Hematopoietic multipotent progenitor cell treated with erythropoietin and hydrocortisone succinate and interleukin-3 and kit ligand, for 17 days (in vitro differentiated cells): ENCODE results near the gene CALD1.

Source experiments
- DNase-seq: peaks from one replicate; pipeline ENCODE4 v3.0.0-alpha.2; 2015; ENCODE audit warnings: low spot score

CALD1 gene

DNA sequence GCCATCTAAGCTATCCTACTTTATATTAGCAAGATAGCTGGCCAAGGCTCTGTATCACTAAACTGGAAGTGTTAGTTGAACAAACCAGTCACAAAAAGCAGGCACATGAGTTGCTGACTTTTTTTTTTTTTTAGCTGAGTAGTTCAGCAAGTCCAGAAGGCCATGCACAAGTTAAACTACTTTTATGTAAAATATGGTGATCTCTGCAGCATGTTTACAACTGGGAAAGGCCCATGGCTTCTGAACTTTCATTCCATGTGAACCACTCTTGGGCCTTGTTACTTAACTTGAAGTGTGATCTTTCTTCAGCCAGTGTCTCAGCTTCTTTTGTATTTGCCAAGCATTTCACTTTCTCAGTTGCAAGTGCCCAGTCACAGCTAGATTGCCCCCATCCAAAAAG lies 78.5 kb downstream of the CALD1 start:
- DNase-seq = no peak

DNA sequence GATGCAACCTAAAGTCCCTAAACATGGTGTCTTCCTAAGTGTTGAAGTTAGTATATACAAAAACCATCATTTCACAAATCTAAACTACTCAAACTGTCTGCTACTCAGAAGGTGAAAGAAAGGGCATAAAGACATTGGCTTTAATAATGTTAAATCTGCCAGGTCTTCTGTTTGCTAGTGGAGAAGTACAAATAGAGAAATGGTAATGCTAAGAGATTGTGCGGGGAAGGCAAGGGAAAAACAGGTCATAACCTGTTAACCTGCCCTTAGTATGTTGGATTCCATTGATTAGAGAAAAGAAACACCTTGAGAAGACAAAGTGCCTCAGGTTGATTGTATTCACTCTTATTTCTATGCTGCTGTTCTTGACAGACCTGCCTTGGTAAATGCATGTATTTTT lies 80.3 kb downstream of the CALD1 start:
- no peak for DNase-seq

DNA sequence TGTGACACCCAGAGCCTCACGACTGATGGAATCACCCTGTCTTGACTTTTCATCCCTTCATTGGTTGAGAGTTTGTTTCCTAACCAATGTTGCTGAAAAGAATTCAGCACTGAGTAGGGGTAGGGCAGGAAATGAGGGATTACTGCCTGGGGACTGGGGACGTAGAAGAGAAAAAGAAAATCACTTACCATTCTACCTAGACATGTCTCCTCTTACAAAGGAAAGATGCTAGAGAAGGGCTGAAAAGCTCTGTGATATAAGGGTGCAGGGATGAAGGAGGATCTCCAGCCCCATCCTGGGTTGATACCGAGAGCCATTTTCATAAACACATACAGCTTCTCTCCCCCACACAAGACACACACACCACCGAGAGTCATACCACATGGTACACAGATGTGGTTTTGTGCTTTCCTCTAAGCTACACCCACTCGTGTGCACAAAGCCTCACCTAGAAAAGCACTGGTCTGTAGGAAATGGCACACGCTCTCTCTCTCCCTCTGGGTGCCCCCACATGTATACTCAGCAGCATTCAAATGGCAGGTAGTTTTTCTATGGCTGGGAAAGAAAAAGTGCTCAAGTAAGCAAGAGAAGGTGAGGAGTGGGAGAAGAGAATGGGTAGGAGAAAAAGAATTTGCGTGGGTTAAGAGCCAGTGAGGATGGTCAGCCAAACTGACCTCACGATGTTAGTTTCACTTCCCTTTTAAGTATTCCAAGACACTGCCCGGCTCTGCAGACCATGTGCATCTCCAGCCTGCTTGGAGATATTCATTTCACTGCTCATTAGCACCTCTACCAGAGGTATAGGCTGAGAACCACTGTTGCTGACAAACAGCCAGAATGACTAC lies 85.8 kb downstream of the CALD1 start:
- no peak for DNase-seq

DNA sequence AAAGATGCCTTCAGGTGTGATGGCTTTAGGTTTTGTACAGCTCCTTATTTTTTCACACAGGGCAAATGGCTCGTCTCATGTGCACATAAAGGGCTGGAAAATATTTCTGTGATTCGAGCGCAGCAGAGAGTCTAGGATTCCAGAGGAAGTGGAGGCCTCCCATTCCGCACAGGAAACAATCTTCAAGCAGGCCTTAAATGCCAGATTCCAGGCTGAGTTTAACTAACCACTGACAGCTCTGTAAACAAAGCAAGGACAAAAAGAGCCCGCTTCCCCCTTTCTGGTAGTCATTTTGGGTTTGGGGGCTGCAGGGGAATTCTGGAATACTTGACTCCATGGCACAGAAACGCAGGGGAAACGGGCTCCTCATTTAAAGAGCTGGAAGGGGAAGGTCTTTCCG lies 87.2 kb downstream of the CALD1 start:
- no peak for DNase-seq

DNA sequence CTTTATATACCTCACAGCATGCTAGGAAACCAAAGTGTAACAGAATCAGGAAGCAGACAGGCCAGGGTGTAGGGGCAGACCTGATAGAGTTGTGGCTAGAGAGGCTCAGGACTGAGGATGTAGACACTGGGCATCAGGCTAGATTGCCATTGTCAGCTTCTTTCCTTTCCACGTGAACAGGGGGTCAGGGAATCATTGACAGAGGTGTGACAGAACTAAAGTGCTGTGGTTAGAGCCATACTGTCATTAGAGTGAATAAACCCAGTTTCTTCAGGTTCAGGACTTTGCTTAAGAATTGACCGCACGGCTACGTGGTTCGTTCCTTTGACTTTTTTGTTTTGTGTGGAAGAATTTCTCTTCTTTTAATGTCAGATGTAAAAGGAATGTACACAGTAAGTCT lies 90.7 kb downstream of the CALD1 start:
- DNase-seq = no peak

DNA sequence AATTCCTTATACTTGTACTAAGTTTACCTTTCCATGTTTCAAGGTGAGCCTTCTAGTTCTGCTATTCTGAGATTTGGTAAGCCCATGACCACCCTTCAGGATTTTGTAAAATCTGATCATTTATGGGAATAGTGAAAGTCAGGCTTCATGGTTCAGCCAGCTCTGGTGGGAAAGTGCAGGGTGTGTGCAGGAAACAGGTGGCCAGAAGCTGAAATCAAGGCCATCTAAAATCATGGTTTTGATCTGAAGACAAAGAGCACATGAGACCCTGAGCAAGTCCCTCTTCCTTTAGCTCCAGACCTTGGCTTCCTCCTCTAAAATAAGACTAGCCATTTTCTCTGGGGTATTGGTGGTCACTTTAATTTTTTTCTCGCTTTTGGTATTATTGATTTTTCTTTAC lies 91.3 kb downstream of the CALD1 start:
- DNase-seq = no peak

DNA sequence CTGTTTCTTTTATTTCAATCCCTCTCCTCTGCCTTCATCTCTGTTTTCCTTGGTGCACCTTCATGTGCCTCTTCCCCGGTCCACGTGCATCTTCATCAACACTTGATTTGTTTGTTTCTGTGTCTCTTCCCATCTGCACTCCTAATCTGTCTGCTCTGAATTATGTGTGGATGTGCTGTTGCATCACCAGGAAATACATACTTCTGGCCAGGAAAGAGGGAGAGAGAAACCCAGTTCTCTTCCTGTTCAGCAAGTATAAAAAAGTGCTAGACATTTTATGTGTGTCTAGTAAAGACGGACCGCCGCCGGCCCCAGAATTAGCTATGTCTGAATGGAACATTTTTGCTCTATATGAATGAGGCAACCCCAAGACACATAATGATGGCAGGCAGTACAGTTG lies 93.8 kb downstream of the CALD1 start:
- DNase-seq = no peak

DNA sequence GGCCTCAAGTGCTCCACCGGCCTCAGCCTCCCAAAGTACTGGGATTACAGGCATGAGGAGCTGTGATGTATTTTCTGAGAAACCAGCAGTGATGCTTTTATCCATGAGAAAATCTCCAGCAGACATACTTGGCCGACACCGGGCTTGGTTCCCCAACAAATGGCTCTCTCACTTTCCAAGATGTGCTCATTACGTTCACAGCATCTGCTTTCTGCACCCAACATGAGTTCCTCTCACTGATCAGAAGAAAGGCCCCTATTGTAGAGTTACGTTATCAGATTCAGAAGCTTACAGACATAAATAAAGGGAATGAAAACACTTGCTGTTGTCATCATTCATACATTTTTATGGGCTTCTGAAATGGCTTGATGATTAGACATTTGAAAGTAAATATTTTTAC lies 95.0 kb downstream of the CALD1 start:
- no peak for DNase-seq

DNA sequence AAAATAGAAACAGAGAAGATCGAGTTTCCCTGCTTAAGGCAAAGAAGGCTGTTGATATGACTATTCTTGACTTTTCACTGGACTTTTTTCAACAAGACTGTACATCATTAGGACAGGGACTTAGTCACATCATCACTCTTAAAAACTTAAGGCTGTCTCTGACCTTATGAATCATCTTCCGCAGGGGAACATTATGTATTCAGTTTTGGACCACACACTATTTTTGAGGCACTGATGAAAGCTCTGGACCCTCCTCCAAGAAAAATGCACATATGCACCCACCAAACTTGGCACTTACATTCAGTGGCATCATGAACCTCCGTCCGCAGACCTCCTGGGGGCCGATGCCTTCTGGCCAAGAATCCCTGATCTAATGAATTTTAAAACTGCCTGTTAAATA lies 96.4 kb downstream of the CALD1 start:
- DNase-seq = no peak

DNA sequence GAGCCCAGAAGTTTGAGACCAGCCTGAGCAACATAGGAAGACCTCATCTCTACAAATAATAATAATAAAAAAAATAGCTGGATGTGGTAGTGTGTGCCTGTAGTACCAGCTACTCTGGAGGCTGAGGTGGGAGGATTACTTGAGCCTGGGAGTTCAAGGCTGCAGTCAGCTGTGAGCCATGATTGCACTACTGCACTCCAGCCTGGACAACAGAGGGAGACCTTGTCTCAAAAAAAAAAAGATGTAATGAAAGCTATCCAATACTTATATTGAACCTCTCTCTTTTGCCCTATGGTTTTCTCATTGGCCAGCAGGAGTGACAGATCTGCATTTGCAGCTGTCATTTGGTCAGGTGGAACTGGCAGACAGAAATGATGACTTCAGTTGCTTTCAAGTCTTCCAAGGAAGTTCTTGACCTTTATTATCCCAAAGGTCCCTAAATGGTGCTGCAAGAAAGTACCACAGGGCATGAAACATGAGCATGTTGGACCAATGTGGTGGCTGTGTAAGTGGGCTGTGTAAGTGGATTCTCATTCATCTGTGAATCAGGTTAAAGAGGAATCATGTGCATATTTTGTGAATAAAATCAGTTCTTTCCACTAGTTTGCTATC lies 99.4 kb downstream of the CALD1 start:
- no peak for DNase-seq

DNA sequence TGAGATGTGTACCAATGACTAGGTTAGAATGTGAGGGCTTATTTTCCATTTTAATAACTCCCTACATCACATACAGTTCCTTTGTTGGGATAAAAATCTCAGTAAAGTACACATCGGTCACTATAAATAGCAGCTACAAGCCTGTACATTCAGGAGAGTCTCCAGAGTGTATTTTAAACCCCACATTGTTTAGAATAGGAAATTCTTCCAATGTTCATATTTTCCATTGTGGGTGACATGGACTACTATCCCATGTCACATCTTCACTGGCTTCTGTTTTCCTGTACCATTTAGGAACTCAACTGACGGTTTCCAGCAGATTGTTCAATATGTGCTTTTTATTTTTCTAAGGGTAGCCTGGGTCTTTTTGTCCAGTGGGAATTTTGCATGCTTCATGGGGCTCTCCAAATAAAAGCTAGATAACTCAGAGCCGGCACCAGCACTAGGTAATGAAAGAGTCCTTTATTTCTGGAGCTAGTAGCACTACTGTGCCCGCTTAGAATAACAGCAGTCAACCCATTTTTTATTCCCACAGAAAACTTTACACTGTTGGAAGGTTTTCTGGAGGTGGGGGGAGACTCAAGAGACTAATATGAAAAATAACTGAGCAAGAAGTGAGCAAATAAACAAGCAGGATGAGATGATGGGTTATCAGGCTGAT lies 100.5 kb downstream of the CALD1 start:
- DNase-seq = no peak

DNA sequence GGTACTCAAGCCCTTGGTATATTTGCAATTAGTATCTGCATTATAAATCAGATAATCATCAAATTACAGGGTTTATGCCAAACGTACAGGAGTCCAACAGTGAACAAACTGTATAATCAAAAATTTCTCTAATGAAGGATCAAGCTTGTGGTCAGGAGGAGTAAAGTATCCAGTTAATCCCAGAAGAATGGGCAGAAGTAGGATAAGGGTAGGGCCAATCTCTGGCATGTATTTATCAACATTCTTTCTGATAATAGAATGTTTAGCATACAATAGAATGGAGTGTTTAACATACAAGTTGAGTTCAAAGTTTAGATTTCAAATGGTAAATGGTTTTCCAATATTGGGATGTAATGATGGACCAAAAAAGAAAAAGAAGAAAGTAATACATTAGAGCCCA lies 103.0 kb downstream of the CALD1 start:
- no peak for DNase-seq

DNA sequence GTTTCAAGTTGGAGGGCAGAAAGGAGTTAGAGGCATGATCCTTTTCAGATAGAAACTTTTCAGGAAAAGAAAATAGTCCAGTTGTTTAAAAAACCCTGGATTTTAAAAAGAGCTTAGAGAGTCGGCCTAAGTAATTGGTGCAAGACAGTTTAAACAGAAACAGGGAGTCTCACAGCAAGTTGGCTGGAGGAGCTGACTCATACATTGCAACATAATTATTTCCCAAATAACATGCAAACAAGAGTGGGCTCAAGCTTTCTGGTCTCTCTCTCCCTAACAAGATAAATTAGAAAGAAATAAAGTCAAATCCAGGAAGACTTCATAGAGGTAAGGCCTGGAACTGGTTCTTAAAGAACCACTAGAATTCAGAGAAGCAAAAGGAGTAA lies 106.5 kb downstream of the CALD1 start:
- DNase-seq = no peak

DNA sequence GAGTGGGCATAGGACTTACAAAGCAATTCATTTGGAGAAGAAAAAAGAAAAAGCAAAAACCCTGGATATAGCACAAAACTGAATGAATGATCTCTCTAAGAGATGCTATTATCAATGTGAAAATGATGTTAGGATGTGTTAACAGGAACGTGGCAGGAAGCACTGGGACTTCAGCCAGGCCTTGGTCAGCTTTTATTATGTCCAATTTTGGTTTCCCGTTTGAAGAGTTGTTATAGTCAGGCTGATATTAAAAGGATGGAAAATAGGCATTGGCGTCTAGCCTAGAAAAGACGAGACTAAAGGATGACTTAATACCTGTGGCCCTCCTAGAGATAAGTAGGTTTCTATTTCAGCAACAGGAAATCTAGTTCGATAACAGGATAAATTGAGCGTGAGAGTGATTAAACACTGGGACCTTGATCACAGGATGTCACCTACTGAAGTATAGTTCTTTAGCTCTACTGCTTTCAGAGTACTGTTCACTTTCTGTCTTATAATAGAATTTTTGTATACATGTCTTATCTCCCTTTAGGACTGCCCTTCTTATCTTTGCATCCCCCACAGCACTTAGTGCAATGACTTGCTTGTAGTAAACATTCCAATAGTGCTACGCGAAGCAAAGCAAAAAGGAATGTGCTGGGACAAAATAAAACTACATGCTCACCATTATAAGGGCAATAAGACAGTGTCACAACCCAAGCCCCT lies 107.1 kb downstream of the CALD1 start:
- no peak for DNase-seq

DNA sequence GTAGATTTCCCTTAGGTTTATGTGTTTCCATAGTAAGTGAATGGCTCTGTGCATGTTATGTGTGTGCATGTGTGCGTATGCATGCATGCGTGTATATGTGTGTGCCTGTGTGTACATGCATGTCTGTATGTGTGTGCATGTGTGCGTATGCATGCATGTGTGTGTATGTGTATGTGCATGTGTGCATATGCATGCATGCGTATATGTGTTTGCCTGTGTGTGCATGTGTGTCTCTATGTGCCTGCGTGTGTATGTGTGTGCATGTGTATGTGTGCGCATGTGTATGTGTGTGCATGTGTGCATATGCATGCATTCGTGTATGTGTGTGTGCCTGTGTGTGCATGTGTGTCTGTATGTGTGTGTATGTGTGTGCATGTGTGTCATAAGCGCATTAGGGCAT lies 108.1 kb downstream of the CALD1 start:
- no peak for DNase-seq

DNA sequence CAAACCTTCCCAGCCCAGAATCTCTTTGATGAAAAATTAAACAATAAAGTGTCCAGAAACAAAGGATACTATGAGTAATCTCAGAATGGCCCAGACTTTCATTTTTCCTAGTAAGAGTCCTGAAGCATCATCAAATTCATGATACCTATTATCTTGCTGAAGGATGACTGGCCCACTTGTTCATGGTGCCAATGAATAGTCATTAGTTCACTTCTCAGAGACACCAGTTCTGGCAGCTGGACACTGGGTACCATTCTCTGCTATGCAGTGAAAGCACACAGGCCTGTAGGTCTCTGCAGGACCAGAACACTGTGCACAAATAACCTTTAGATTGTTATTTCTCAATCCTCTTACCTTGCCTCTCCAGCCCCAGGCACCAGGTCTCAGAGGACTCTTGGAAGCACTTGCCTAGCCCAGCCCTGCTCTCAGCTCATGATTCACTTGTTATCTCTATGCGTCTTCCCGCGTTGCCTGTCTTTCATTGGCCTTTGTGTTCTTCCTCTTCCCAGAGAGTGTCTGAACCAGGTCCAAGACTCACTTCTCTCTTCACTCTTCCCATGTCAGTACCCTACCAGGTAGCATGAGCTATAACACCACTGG lies 108.8 kb downstream of the CALD1 start:
- DNase-seq = no peak

DNA sequence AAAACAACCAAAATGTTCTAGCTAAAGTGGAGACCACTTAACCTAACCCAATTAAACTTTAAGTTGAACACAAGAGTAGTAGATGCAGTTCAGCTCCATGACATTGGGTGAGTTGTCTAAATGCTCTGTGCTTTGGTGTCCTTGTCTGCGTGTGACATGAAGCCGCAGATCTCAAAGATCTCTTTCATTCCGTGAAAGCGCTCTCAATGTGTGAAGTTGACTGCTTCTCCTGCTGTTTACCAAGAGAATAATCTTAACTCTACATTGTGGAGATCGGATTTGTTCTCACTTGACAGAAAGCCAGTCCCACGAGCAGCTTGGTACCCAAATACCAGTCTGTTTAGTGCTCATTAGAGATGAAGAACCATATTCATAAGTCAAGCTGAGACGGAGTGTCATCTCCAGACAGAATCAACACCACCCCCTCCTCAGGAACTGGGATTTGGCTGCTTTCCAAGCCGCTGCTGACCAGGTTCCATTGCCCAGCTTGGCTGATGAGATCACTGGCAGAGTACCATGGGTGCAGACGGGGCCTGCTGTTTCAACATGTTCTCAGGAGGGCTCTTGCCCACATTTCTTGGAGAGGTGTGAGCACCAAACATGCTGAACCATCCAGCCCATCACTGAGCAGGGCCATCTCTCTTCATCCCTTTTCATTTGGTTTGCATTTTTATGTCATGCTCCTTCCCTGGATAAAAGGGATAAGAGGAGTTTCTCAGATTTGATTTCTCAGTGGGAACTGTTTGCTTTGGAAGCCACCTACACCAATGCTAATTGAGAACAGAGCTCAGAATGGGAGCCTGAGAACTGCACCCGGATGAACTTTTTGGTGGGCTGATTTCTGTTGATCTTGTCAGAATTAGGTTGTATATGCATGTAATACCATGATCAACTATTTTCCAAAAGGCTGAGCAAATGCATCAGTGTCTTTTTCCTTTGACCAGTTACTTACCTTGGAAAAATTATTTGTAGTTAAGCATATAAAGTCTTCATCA lies 111.1 kb downstream of the CALD1 start:
- DNase-seq = no peak

DNA sequence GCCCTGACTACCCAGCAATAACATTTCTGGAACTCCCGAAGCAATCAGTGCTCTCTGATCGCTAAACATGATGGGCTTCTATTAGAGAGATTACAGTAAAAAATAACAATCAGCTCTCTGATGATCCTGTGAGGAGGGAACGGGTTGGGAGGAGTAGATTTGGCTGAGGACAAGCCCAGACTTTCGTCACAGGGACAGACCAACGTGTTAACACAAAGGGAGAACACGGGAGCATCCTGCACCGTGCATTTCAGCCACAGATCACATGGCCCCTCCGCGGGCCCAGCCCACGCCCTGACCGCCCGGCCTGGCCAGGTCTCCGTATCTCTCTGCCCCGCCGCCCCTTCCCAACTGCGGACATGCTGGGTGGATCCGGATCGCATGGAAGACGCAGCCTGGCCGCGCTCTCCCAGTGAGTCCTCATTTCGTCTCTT lies 111.8 kb downstream of the CALD1 start:
- DNase-seq = no peak

DNA sequence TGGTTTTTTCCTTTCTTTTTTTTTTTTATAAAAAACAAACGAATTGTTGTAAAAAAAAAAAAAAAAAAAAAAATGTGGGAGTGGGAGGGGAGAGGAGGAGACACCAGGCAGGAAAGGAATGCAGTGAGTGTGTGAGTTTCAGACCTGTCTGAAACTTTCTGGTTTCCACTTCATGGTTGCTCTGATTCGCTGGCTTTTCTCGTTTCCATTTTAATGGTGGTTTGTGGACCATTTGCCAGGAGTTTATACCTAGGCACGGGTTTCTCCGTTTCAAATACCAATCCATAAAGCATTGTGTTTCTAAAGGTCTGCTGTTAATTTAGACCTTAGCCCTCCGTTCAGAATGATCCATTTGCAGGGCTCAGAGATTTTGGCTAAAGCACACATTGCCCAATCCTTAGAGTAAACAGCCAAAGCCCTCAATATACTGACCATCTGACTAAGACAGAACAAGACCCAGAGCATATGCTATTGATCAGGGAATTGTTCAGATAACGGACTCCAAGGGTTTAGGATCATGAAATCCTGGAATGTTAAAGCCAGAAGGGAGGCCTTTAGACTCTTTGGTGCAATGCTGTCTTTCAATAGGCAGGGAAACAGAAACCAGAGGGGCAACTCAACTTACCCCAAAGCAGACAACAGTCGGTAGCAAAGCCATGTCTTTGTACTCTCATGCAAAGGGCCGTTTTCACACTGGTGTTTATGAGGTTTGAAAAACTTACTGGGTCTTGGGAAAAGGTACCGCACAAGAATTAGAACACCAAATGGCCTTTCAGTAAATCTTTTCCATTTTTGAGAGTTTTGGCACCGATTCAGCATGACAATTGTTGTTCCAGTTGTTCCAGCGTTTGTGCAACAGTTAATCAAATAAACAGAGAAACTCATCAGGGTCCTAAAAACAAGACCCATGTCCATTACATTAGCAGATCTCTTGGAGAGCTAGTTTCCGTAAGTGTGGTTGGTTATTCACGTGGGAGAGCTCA lies 112.6 kb downstream of the CALD1 start:
- DNase-seq = no peak

DNA sequence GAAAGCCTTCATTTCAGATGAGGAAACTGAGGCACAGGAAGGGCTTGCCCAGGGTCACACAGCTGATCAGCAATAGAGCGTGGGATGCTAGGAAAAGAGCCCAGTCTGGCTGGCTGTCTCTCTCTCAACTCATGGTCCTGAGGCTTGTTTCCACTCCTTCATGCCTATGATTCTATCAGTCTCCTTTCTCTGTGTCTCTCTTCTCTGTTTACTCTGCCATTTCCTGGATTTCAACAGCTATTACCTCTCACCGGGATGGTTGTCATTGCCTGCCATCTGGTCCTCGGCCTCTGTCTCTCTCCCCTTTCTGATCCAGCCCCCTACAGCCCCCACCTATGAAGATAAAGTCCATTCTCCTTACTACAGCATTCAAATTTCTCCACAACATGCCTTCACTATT lies 113.5 kb downstream of the CALD1 start:
- no peak for DNase-seq
